Measurements from ENCODE around the gene LMBR1. TPM values are rescaled to one million over a fixed set of nuclear protein-coding genes. Genes with fewer than 3 reads are reported as not detected.

Gene LMBR1
- total and polyA plus RNA-seq, 2 of the 13 experiments (the other 11 are each of a cell fraction or from before 2014, with no cell fraction given) = 20.9 to 39.6 TPM

DNA sequence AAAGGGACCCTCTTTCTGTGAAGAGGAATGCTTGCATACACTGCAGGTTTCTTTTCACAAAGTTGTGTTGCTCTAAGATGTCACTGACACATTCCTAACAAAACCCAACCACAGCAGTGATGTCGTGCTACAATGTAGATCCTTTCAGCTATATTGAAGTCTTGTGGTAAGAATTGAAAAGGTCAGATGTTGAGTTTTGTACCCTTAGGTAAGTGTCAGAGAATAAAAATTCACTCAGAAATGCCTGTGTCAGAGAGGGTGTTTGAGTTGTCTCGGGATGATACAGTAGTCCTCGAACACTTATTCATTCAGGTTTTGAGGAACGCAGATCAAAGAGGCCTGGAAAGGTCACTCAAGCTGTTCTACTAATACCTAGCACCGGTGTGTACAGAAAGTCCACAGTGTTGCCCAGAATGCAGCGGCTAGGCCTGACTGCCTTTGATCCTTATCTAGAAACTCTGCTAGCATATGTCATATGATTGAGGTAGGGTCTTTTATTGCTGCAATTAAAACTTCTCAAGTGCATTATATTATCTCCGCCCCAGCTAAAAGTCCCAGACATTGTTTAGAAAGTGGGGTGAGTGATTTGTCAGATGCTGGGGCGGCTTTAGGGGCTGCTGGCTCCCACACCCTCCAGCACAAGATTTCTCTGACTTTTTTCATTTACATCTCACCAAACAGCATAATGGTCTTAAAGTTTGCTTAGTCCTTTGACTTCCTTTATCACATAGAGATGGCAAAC lies 226.4 kb downstream of the LMBR1 start (continued):
- TF ChIP-seq, protein P1, sequence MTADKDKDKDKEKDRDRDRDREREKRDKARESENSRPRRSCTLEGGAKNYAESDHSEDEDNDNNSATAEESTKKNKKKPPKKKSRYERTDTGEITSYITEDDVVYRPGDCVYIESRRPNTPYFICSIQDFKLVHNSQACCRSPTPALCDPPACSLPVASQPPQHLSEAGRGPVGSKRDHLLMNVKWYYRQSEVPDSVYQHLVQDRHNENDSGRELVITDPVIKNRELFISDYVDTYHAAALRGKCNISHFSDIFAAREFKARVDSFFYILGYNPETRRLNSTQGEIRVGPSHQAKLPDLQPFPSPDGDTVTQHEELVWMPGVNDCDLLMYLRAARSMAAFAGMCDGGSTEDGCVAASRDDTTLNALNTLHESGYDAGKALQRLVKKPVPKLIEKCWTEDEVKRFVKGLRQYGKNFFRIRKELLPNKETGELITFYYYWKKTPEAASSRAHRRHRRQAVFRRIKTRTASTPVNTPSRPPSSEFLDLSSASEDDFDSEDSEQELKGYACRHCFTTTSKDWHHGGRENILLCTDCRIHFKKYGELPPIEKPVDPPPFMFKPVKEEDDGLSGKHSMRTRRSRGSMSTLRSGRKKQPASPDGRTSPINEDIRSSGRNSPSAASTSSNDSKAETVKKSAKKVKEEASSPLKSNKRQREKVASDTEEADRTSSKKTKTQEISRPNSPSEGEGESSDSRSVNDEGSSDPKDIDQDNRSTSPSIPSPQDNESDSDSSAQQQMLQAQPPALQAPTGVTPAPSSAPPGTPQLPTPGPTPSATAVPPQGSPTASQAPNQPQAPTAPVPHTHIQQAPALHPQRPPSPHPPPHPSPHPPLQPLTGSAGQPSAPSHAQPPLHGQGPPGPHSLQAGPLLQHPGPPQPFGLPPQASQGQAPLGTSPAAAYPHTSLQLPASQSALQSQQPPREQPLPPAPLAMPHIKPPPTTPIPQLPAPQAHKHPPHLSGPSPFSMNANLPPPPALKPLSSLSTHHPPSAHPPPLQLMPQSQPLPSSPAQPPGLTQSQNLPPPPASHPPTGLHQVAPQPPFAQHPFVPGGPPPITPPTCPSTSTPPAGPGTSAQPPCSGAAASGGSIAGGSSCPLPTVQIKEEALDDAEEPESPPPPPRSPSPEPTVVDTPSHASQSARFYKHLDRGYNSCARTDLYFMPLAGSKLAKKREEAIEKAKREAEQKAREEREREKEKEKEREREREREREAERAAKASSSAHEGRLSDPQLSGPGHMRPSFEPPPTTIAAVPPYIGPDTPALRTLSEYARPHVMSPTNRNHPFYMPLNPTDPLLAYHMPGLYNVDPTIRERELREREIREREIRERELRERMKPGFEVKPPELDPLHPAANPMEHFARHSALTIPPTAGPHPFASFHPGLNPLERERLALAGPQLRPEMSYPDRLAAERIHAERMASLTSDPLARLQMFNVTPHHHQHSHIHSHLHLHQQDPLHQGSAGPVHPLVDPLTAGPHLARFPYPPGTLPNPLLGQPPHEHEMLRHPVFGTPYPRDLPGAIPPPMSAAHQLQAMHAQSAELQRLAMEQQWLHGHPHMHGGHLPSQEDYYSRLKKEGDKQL (CRISPR knock-in tag; IDR thresholded peaks at IDR 0.05; ENCODE audit: low read depth) = peak; percentile 94
- peak; percentile 96 for TF ChIP-seq ISL2 (CRISPR knock-in tag; IDR thresholded peaks at IDR 0.05)
- TF ChIP-seq, protein P2, sequence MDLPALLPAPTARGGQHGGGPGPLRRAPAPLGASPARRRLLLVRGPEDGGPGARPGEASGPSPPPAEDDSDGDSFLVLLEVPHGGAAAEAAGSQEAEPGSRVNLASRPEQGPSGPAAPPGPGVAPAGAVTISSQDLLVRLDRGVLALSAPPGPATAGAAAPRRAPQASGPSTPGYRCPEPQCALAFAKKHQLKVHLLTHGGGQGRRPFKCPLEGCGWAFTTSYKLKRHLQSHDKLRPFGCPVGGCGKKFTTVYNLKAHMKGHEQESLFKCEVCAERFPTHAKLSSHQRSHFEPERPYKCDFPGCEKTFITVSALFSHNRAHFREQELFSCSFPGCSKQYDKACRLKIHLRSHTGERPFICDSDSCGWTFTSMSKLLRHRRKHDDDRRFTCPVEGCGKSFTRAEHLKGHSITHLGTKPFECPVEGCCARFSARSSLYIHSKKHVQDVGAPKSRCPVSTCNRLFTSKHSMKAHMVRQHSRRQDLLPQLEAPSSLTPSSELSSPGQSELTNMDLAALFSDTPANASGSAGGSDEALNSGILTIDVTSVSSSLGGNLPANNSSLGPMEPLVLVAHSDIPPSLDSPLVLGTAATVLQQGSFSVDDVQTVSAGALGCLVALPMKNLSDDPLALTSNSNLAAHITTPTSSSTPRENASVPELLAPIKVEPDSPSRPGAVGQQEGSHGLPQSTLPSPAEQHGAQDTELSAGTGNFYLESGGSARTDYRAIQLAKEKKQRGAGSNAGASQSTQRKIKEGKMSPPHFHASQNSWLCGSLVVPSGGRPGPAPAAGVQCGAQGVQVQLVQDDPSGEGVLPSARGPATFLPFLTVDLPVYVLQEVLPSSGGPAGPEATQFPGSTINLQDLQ (CRISPR knock-in tag; IDR thresholded peaks at IDR 0.05) = no peak
- no peak for TF ChIP-seq JUNB (CRISPR knock-in tag; IDR thresholded peaks at IDR 0.05; ENCODE audit: borderline replicate concordance)
- TF ChIP-seq, protein P3, sequence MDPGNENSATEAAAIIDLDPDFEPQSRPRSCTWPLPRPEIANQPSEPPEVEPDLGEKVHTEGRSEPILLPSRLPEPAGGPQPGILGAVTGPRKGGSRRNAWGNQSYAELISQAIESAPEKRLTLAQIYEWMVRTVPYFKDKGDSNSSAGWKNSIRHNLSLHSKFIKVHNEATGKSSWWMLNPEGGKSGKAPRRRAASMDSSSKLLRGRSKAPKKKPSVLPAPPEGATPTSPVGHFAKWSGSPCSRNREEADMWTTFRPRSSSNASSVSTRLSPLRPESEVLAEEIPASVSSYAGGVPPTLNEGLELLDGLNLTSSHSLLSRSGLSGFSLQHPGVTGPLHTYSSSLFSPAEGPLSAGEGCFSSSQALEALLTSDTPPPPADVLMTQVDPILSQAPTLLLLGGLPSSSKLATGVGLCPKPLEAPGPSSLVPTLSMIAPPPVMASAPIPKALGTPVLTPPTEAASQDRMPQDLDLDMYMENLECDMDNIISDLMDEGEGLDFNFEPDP (CRISPR knock-in tag; conservative IDR thresholded peaks at IDR 0.05) = no peak
- TF ChIP-seq EP300 (IDR thresholded peaks at IDR 0.05; ENCODE audit: low read depth in 2 of 2, low read length in 2 of 2) = peak in 1 of 2 experiments; percentile 81; a peak in 2 of 4 replicates
- peak; percentile 61; the same call in 1 of the 2 replicates for TF ChIP-seq EP300 (CRISPR knock-in tag; IDR thresholded peaks at IDR 0.05; ENCODE audit: borderline replicate concordance)
- TF ChIP-seq, protein P4, sequence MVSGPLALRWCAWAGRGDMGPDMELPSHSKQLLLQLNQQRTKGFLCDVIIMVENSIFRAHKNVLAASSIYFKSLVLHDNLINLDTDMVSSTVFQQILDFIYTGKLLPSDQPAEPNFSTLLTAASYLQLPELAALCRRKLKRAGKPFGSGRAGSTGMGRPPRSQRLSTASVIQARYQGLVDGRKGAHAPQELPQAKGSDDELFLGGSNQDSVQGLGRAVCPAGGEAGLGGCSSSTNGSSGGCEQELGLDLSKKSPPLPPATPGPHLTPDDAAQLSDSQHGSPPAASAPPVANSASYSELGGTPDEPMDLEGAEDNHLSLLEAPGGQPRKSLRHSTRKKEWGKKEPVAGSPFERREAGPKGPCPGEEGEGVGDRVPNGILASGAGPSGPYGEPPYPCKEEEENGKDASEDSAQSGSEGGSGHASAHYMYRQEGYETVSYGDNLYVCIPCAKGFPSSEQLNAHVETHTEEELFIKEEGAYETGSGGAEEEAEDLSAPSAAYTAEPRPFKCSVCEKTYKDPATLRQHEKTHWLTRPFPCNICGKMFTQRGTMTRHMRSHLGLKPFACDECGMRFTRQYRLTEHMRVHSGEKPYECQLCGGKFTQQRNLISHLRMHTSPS (CRISPR knock-in tag; IDR thresholded peaks at IDR 0.05; ENCODE audit: low read depth) = no peak
- TF ChIP-seq, protein P5, sequence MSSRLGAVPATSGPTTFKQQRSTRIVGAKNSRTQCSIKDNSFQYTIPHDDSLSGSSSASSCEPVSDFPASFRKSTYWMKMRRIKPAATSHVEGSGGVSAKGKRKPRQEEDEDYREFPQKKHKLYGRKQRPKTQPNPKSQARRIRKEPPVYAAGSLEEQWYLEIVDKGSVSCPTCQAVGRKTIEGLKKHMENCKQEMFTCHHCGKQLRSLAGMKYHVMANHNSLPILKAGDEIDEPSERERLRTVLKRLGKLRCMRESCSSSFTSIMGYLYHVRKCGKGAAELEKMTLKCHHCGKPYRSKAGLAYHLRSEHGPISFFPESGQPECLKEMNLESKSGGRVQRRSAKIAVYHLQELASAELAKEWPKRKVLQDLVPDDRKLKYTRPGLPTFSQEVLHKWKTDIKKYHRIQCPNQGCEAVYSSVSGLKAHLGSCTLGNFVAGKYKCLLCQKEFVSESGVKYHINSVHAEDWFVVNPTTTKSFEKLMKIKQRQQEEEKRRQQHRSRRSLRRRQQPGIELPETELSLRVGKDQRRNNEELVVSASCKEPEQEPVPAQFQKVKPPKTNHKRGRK (CRISPR knock-in tag; IDR thresholded peaks at IDR 0.05) = no peak
- TF ChIP-seq, protein P6, sequence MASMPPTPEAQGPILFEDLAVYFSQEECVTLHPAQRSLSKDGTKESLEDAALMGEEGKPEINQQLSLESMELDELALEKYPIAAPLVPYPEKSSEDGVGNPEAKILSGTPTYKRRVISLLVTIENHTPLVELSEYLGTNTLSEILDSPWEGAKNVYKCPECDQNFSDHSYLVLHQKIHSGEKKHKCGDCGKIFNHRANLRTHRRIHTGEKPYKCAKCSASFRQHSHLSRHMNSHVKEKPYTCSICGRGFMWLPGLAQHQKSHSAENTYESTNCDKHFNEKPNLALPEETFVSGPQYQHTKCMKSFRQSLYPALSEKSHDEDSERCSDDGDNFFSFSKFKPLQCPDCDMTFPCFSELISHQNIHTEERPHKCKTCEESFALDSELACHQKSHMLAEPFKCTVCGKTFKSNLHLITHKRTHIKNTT (CRISPR knock-in tag; IDR thresholded peaks at IDR 0.05) = no peak
- TF ChIP-seq NFYC (CRISPR knock-in tag; IDR thresholded peaks at IDR 0.05) = no peak
- no peak for TF ChIP-seq ZNF616 (CRISPR knock-in tag; IDR thresholded peaks at IDR 0.05; ENCODE audit: low read depth)

Data from HepG2 (cell line).